Activated T-cell treated with anti-CD3 and anti-CD28 coated beads for 24 hours (primary cell): Measurements from ENCODE around the gene SGTB.
"Not testable (repeated sequence)": the region's sequence is repeated elsewhere in the genome, so short reads cannot be mapped to it uniquely, and the experiment has no call there.

Source experiments
- DNase-seq: peaks from one replicate; pipeline ENCODE4 v3.0.0-alpha.2; 2020; ENCODE audit warnings: low read depth

The SGTB gene

DNA sequence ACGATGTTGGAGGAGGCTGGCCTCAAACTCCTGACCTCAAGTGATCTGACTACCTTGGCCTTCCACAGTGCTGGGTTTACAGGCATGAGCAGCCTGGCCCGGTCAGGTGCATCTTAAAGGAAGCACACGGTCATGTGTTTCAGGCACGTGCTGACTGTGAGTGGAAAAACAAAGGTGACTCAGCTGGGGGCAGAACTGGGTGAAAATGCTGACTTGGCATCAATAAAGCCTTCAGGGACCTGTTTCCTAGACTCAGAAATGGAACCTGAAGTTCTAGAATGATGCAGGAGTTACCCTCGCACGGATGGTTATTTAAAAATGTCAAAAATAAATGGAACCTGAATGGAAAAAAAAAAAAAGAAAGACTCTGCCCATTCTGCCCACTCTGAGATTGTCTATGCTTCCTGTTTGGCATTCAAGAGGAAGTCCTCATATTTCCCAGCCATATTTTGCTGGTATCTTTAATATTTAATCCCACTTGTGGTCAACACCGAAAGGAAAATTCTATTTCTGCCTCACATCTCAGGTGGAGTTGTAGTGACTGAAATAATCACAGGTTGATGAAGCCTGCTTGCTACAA, 12.4 kb upstream of the SGTB start:
- not testable (repeated sequence) for DNase-seq

GRCh38 chr5:65732046-65732445, 10.1 kb upstream of the SGTB start:
- DNase-seq, result not testable (repeated sequence)

GRCh38 chr5:65730910-65731309, 9.0 kb upstream of the SGTB start:
- no peak for DNase-seq

DNA sequence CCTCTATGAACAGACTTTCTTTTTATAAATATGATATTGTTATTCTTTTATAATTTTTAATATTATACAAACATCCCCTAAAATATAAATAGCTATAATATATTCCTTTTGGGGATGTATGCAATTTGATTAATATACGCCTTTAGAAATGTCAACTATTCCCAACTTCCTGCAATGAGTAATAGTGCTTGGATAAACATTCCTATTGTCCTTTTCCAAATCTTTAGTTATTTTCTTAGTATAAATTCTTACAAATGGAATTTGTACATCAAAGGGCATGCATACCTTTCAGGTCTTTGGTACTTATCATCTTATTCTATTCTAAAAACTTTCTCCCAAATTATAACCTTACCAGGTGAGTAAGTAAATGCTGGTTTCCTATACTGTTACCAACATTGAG, 6.3 kb upstream of the SGTB start:
- DNase-seq, result no peak

DNA sequence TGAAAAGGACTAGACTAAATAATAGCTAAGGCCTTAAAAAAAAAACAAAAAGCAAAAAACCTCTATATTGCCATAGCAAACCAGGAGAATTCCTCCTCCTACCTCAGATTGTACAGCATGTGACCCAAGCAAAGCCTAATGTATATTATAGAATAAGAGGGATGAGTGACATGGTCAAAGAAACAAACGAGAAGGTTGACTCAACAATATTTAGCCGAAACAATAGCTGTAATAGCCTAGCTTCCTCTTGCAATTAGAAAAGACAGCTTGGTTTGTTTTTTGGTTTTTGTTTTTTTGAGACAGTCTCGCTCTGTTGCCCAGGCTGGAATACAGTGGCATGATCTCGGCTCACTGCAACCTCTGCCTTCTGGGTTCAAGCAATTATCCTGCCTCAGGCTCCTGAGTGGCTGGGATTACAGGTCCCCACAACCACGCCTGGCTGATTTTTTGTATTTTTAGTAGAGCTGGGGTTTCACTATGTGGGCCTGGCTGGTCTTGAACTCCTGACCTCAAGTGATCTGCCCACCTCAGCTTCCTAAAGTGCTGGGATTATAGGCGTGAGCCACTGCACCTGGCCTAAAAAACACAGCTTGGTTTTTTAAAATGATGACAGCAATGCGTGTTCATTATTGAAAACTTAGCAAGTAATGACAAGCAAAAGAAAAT, 5.7 kb upstream of the SGTB start:
- no peak for DNase-seq

DNA sequence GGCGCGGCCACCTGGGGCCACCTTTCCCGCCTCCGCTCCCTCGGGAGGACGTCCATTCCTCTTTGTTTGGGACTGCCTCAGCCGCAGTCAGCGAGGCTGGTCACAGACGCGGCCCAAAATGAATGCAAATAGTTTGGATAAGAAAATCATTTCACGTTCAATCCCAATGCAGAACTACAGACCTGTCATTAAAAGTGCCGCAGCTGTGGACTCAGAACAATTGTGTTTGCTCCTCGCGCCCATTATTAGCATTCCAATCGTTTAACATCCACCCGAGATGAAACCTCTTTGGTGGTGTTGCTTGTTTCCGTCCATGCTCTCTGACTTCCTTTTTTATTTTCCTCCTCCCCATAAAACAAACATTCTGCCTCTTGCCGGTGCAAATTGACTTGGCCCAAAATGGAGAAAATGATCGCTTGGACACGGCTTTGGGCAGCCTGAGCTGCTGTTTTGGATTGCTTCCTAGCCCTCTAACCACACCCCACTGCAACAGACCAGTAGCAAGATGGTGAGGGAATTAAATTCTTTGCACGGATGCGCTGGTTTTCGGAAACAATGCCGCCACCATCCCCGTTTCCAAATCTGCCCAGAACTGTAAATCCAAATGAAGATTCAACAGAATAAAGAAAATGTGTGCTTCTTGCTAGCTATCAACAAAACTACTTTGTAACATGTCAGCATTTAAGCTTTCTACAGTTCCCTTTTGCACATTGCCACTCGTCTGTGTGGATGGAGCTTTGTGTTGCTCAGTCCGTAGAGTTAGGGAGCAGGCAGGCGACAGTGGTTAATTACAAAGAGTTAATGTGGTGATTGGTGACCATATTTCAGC, 880 bp upstream of the SGTB start:
- DNase-seq, result no peak

- DNase-seq, result no peak
Measured at GRCh38 chr5:65721050-65721719, 724 bp downstream of the SGTB start.

DNA sequence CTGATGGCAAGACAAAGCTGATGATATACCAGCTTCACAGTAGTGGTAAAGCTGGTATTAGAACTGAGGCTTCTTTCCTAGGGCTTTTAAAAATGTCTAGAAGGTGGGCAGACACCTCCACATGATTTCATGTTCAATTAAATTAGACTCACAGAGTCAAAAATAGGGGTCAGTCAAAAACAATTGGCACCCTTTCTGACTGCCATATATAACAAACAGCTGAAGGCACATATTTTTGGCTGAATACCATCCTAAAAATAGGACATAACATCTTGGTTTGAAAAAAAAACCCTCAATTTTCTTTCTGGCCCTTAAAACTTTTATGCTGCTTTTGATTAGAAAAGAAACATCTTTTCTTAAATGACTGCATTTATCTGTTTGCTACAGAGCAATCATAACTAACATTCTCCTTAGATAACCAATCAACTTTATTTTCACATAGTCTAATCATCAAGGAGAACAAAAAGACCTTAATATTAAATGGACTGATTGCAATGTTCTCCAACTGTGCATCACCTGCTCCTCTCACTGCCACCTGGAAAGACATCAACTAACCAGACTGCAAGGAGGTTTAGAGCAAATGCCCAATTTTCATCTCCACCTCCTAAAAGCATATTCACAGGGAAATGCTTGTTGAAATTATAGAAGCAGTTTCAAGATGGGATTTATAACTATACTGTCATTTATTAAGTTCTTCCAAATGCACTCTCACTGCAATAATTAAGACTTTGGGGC, 3.2 kb downstream of the SGTB start:
- DNase-seq, result no peak

- DNase-seq, result no peak
Measured at GRCh38 chr5:65708145-65708544, 13.8 kb downstream of the SGTB start.

DNA sequence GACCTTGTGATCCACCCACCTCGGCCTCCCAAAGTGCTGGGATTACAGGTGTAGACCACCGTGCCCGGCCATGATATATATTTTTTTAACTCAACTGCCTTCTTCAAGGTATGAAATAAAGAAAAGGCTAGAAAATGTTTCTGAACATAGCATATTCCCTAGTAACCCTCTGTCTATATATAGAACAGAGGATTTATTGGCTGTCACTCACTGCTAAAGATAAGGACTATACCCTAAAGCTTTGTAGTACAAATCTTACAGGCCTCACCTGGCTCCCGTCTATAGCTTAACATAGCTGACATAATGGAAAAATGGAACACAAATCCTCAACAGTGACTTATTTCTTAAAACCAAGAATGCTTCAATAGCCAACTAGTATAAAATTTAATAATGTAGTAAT, 14.2 kb downstream of the SGTB start:
- DNase-seq, result no peak

DNA sequence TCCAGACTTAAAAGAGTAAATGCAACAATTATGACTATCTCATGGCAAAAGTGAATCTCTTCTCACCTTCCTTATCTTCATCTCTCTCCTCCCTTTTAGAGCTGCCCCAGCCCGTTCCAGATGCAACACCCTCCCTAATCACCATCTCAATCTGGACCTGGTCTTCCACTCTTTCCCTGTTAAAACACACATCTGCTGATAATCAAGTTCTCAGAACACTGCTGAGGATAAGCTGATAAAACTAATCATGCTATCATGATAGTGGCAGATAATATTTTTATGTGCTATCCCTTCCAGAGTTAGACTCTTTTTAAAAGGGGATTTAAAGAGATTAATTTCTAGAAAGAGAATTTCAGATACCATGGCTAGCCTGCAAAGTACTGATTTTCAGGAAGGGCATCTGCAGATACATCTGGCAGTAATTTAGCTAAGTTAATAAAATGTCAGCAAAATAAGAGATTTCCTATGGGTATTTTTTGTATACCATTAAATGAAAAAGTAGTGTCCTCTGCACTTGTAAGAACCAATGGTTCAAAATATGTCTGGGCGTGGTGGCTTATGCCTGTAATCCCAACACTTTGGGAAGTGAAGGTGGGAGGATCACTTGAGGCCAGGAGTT, 17.2 kb downstream of the SGTB start:
- no peak for DNase-seq

DNA sequence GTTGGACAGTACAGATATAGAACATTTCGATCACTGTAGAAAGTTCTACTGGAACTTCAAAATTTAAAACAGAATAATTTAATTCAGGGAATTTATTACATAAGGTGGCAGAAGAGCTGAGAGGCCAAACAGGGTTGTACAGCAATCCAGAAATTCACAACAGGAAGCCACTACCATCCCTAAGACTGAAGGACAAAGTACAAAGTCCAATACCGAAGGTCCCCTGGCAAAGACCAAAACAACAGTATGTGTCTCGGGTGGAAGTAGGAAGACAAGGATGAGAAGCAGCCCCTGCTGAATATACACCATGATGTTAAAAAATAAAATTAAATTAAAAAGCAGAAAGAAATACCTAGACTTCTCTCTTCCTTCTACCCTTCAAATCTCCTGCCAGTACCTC, 19.9 kb downstream of the SGTB start:
- no peak for DNase-seq

DNA sequence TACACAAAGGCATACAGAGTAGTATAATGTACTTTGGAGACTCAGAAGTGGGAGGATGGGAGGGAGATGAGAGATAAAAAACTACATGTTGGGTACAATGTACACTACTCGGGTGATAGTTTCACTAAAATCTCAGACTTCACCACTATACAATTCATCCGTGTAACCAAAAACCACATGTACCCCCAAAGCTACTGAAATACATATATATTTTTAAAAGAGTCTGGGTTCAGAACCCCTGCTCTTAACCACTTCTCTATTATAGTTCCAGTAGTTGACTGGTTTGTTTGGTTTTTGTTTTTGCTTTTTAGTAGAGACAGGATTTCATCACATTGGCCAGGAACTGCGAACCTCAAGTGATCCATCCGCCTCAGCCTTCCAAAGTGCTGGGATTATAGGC, 22.6 kb downstream of the SGTB start:
- no peak for DNase-seq

- DNase-seq, result no peak
Measured at GRCh38 chr5:65696892-65697291, 25.0 kb downstream of the SGTB start.

DNA sequence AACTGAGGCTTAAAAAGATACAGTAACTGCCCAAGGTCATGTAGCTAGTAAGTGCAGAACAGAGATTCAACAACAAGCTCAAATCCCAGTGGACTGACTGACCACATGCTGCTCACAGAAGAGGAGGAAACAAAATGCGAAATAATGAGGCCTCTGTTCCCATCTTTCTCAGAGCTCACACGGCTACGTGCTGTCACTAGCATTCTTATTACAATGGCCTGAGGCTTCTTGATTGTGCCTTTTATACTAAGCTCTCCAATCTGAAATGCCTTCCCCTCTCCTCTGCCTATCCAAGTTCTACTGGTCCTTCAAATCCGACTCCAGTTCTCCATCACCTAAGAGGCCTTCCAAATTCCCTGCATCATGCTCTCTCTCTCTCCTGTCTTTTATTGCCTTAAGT, 26.0 kb downstream of the SGTB start:
- no peak for DNase-seq

- DNase-seq, result no peak
Measured at GRCh38 chr5:65695162-65695755, 26.6 kb downstream of the SGTB start.

DNA sequence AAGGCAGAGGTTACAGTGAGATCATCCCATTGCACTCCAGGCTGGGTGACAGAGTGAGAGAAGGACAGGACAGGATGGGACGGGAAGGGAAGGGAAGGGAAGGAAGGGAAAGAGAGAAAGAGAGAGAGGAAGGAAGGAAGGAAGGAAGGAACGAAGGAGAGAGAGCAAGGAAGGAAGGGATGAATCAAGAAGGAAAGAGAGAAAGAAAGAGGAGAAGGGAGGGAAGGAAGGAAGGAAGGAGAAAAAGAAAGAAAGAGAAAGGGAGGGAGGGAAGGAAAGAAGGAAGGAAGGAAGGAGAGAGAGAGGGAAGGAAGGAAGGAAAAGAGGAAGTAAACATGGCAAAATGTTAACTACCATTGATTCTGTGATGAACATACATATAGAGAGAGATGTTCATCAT, 28.8 kb downstream of the SGTB start:
- DNase-seq, result no peak

DNA sequence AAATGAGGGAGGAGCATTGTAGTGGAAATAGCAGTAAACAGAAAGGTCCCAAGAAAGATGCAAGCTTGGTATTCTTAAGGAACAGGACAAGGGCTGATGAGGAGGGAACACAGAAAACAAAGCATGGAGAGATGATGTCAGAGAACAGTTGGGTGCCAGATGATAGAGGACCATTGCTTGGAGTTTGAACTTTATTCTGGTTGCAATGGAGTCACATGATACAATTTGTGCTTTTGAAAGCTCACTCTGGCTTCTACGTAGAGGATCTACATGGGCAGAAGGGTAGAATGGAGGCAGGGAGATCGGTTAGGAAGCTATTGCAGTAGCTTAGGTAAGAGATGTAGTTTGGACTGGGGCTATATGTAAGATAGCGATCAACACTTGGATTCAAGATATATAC, 39.8 kb downstream of the SGTB start:
- DNase-seq, result no peak

GRCh38 chr5:65676056-65676455, 45.9 kb downstream of the SGTB start:
- not testable (repeated sequence) for DNase-seq

- no peak for DNase-seq
Measured at GRCh38 chr5:65674749-65675148, 47.2 kb downstream of the SGTB start.

GRCh38 chr5:65672796-65673195, 49.1 kb downstream of the SGTB start:
- DNase-seq, result no peak
